GM21447 (cell line): Measurements from ENCODE around the gene GPR107.
"Not testable (repeated sequence)": the region's sequence is repeated elsewhere in the genome, so short reads cannot be mapped to it uniquely, and the experiment has no call there.

ENCODE experiments used
- ATAC-seq: cut with Tn5 transposase; IDR thresholded peaks from one replicate; pipeline ENCODE4 v1.9.1; 2021; ENCODE audit not compliant: unreplicated experiment

The GPR107 gene

DNA sequence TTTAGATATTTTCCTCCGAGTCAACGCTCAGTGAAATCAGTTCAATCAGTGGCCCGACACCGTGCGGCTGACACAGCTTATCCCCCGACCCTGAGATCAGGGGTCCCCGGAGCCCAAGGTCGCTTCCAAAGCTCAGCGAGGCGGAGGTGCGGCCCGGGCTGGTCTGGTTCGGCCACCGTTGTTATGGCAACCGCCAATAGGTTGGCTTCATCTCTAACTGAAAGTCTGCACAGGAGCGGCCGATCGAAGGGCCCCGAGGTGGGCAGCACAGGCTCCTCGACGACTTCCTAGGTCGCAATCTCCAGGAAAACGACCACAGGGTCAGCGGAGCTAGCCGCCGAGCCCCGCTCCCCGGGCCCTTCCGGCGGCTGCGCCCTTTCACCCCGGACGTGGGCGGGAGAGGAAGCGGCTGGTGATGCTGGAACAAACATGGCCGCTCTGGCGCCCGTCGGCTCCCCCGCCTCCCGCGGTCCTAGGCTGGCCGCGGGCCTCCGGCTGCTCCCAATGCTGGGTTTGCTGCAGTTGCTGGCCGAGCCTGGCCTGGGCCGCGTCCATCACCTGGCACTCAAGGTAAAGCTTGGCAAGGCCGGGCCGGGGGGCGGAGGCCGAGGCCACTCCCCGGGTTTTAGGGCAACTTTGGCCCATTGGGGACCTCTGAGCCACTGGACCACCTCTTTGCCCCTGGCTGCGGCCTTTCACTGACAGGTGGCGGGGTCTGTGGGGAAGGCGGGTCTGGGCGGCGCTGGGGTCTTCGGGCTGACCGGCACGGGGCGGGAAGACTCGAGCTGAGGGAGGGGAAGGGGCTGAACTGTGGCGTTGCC, at the start of gene GPR107:
Gene GPR107, plus strand, starts transcription at position 403 of the 821 bp plus-strand sequence. Its CDS starts 27 bp downstream, at position 430.
- peak; percentile 70 for ATAC-seq

- no peak for ATAC-seq
Measured at GRCh38 chr9:130003943-130004552, 49.7 kb upstream of the GPR107 start.

- not testable (repeated sequence) for ATAC-seq
Measured at GRCh38 chr9:130006952-130007351, 46.8 kb upstream of the GPR107 start.

- no peak for ATAC-seq
Measured at GRCh38 chr9:130008538-130008937, 45.2 kb upstream of the GPR107 start.

GRCh38 chr9:130009546-130009945, 44.2 kb upstream of the GPR107 start:
- not testable (repeated sequence) for ATAC-seq

DNA sequence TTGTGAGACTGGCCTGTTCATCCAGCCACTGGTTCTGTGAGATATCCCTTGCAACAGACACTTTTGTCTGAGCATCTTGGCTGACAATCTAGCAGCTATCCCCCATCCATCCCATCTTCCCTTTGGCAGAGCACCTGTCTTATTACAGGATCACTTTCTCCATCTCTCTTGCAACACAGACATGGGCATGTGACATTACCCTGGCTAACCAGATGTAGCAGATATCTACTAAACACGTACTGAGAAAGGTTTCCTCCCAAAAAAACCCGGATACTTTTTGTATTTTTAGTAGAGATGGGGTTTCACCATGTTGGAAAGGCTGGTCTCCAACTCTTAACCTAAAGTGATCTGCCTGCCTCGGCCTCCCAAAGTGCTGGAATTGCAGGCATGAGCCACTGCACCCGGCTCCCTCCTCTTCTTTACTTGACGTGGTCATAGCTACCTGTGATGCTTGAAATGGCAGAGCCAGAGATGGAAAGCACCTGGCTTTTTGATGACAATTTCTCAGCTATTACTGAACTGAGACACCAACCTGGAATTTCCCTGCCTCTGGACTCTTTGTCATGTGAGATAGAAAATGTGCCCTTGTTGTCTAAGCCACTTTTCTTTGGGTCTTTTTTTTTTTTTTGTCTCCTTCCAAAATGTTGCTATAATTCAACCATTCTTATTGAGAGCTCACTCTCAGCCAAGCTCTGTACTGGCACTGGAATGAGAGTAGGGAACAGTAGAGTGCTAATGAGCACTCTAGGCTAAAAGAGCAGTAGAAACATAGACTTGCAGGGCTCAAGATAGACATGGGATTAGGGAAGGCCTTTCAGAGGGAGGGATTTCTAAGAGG, 43.3 kb upstream of the GPR107 start:
- ATAC-seq: peak; percentile 32

GRCh38 chr9:130013326-130013725, 40.4 kb upstream of the GPR107 start:
- ATAC-seq: no peak

DNA sequence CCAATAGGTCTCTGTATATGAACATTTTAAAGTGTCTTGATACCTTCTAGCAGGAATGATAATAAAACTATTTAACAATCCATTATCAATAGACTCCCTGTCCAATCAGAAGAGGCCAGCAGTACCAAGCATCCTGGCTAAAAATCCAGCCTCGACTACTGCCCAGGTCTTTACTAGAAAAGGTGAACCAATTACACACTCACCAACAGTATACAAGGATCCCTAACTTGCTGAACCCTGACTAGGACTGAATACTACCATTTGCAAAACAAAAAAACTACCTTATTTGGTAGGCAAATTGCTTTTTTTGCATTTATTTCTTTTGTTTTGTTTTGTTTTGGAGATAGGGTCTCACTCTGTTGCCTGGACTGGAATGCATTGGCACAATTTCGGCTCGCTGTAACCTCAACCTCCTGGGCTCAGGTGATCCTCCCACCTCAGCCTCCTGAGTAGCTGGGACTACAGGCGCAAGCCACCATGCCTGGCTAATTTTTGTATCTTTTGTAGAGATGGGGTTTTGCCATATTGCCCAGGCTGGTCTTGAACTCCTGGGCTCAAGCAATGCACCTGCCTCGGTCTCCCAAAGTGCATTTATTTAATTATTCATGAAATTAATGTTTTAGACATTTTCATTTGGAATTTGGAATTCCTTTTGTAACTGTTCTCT, 38.2 kb upstream of the GPR107 start:
- no peak for ATAC-seq

DNA sequence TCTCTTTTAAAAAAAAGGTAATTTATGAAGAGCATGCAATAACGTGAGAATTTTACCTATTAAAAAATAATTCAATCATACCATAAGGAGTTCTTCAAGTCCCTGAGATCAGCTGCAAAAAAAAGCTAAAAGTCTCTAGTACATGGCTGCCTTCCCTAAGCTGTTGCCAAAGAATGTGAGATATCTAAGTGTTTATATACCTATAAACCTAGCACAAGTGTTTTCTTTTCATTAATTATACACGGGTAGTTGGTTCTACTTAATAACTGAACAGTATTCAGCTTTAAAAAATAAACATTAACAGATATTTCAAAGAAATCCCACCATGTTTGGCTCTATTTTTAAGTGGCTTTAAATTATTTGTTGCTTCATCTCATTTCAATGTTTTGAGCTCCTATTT, 36.6 kb upstream of the GPR107 start:
- no peak for ATAC-seq

DNA sequence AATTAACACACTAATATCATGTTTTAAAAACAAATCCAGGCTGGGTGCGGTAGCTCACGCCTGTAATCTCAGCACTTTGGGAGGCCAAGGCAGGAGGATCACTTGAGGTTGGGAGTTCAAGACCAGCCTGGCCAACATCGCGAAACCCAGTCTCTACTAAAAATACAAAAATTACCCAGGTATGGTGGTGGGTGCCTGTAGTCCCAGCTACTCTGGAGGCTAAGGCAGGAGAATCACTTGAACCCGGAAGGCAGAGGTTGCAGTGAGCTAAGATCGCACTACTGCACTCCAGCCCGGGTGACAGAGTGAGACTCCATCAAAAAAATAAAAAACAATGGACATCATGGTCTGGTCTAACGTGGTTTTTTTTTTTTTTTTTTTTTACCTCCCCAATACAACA, 36.2 kb upstream of the GPR107 start:
- ATAC-seq: not testable (repeated sequence)

DNA sequence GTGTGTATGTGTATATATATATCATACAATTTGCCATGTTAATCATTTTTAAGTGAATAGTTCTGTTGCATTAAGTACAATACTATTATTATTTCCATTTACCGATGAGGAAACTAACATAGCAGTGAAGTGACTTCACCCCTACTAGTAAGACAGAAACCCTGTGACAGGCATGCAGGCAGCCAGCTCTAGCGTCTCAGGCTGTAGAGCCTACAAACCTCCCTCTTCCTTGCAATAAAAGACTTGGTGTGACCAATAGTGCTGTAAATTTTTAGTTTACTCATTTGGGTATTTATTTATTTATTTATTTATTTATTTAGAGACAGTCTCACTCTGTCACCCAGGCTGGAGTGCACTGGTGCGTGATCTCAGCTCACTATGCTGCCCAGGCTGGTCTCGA, 35.4 kb upstream of the GPR107 start:
- no peak for ATAC-seq

- ATAC-seq: no peak
Measured at GRCh38 chr9:130020618-130021017, 33.1 kb upstream of the GPR107 start.

- no peak for ATAC-seq
Measured at GRCh38 chr9:130021123-130021522, 32.6 kb upstream of the GPR107 start.

- not testable (repeated sequence) for ATAC-seq
Measured at GRCh38 chr9:130021842-130022241, 31.9 kb upstream of the GPR107 start.

- peak; percentile 10 for ATAC-seq
Measured at GRCh38 chr9:130022566-130023143, 31.1 kb upstream of the GPR107 start.

- ATAC-seq: peak; percentile 41
Measured at GRCh38 chr9:130023144-130023787, 30.4 kb upstream of the GPR107 start.

- no peak for ATAC-seq
Measured at GRCh38 chr9:130023994-130024596, 29.6 kb upstream of the GPR107 start.

GRCh38 chr9:130024597-130024994, 29.1 kb upstream of the GPR107 start:
- no peak for ATAC-seq

DNA sequence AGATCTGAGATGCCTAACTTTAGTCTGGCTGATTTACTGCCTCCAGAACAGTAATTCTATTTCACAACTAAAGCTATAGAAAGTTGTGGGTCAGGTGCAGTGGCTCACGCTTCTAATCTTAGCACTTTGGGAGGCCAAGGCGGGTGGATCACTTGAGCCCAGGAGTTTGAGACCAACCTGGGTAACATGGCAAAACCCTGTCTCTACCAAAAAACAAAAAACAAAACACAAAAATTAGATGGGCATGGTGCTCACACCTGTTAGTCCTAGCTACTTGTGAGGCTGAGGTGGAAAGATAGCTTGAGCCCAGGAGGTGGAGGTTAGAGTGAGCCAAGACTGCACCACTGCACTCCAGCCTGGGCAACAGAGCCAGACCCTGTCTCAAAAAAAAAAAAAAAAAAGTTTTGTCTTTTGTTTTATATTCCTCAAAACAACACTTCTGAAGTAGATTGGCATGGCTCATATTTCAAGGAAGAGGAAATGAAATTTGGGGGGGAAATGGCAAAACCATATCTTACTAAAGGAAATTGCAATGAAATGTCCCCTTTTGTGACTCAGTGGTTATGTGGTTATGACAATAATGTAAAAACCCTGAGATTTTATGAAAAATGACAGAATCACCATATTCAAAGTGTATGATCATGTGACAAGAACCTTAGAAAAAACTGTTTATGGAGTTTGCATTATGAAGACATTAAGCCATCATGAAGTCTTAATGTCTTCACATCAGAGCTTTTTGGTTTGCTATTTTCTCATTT, 26.9 kb upstream of the GPR107 start:
- ATAC-seq: no peak
